H9 (cell line): Measurements from ENCODE around the gene LILRA5. TPM values are rescaled to one million over a fixed set of nuclear protein-coding genes. Genes with fewer than 3 reads are reported as not detected.

Experiments used
- DNase-seq: peaks from one replicate; pipeline ENCODE4 v3.0.0-alpha.2; 2017
- H2AFZ ChIP-seq: one replicate; pipeline ENCODE4 v1.6.1; 2013; ENCODE audit warnings: mild to moderate bottlenecking, low read length, control low read depth, moderate library complexity
- H2AK5ac ChIP-seq: 2 replicates; pipeline ENCODE4 v1.6.1; 2013; ENCODE audit warnings: low read length, control low read depth, mixed read lengths; ENCODE audit not compliant: insufficient read length
- H2BK120ac ChIP-seq: one replicate; pipeline ENCODE4 v1.6.1; 2013; ENCODE audit warnings: low read depth, mild to moderate bottlenecking, low read length, control low read depth, inconsistent platforms; ENCODE audit not compliant: poor library complexity, severe bottlenecking
- H2BK12ac ChIP-seq: 2 replicates; pipeline ENCODE4 v1.6.1; 2013; ENCODE audit warnings: low read length, control low read depth, mixed read lengths, low read depth; ENCODE audit not compliant: insufficient read length
- H2BK15ac ChIP-seq: 2 replicates; pipeline ENCODE4 v1.6.1; 2013; ENCODE audit warnings: low read depth, low read length, control low read depth
- H2BK20ac ChIP-seq: one replicate; pipeline ENCODE4 v1.6.1; 2013; ENCODE audit warnings: low read depth, mild to moderate bottlenecking, low read length, control low read depth, inconsistent platforms; ENCODE audit not compliant: poor library complexity, severe bottlenecking
- H2BK5ac ChIP-seq: 2 replicates; pipeline ENCODE4 v1.6.1; 2013; ENCODE audit warnings: low read length, control low read depth, mixed read lengths; ENCODE audit not compliant: insufficient read length
- H3K14ac ChIP-seq: 2 replicates; pipeline ENCODE4 v1.6.1; 2013; ENCODE audit warnings: low read length, control low read depth; ENCODE audit not compliant: insufficient read depth
- H3K18ac ChIP-seq: 2 replicates; pipeline ENCODE4 v1.6.1; 2013; ENCODE audit warnings: low read depth, mild to moderate bottlenecking, mixed read lengths, low read length, control low read depth; ENCODE audit not compliant: insufficient read length
- H3K23ac ChIP-seq: 2 replicates; pipeline ENCODE4 v1.6.1; 2013; ENCODE audit warnings: low read length, control low read depth, mixed read lengths, low read depth; ENCODE audit not compliant: insufficient read length
- H3K23me2 ChIP-seq: 2 replicates; pipeline ENCODE4 v1.6.1; 2013; ENCODE audit warnings: low read depth, mild to moderate bottlenecking, mixed read lengths, low read length, control low read depth; ENCODE audit not compliant: insufficient read length, poor library complexity, severe bottlenecking
- H3K27ac ChIP-seq: 2 replicates; pipeline ENCODE4 v1.5.1; 2013; ENCODE audit warnings: low read length, control low read depth, mixed read lengths, low read depth; ENCODE audit not compliant: insufficient read length
- H3K27me3 ChIP-seq: 2 replicates; pipeline ENCODE4 v1.6.1; 2013; ENCODE audit warnings: low read length, control low read depth, inconsistent platforms; ENCODE audit not compliant: insufficient read depth
- H3K4ac ChIP-seq: 2 replicates; pipeline ENCODE4 v1.6.1; 2013; ENCODE audit warnings: low read depth, mild to moderate bottlenecking, control low read depth, inconsistent platforms, low read length, moderate library complexity
- H3K4me1 ChIP-seq: 2 replicates; pipeline ENCODE4 v1.6.1; 2013; ENCODE audit warnings: low read length, control low read depth, inconsistent platforms; ENCODE audit not compliant: insufficient read depth
- H3K4me2 ChIP-seq: 2 replicates; pipeline ENCODE4 v1.6.1; 2013; ENCODE audit warnings: low read length, control low read depth, mixed read lengths; ENCODE audit not compliant: insufficient read length, insufficient read depth
- H3K56ac ChIP-seq: 2 replicates; pipeline ENCODE4 v1.6.1; 2013; ENCODE audit warnings: low read depth, mild to moderate bottlenecking, mixed read lengths, low read length, control low read depth; ENCODE audit not compliant: insufficient read length
- H3K79me1 ChIP-seq: 2 replicates; pipeline ENCODE4 v1.6.1; 2013; ENCODE audit warnings: low read depth, mild to moderate bottlenecking, moderate library complexity, low read length, control low read depth, inconsistent platforms; ENCODE audit not compliant: insufficient read depth, poor library complexity, severe bottlenecking
- H3K79me2 ChIP-seq: 2 replicates; pipeline ENCODE4 v1.6.1; 2013; ENCODE audit warnings: low read length, control low read depth, inconsistent platforms; ENCODE audit not compliant: insufficient read depth
- H3K9ac ChIP-seq: 2 replicates; pipeline ENCODE4 v1.6.1; 2013; ENCODE audit warnings: low read length, control low read depth, mixed read lengths; ENCODE audit not compliant: insufficient read length; ENCODE audit errors: extremely low read depth
- H3K9me3 ChIP-seq: one replicate; pipeline ENCODE4 v1.6.1; 2013; ENCODE audit warnings: low read depth, low read length, inconsistent platforms; ENCODE audit not compliant: control insufficient read depth
- H3T11ph ChIP-seq: one replicate; pipeline ENCODE4 v1.6.1; 2013; ENCODE audit warnings: mild to moderate bottlenecking, low read length, control low read depth, inconsistent platforms
- H4K20me1 ChIP-seq: one replicate; pipeline ENCODE4 v1.6.1; 2013; ENCODE audit not compliant: control insufficient read depth, insufficient read length, insufficient read depth
- H4K5ac ChIP-seq: 2 replicates; pipeline ENCODE4 v1.6.1; 2013; ENCODE audit warnings: low read depth, mild to moderate bottlenecking, mixed read lengths, low read length, control low read depth; ENCODE audit not compliant: insufficient read length
- H4K8ac ChIP-seq: replicated peaks from 2 replicates; pipeline ENCODE4 v1.6.1; 2013; ENCODE audit warnings: low read length, control low read depth, mixed read lengths, low read depth; ENCODE audit not compliant: insufficient read length
- H4K91ac ChIP-seq: 2 replicates; pipeline ENCODE4 v1.6.1; 2013; ENCODE audit warnings: low read depth, mild to moderate bottlenecking, moderate library complexity, mixed read lengths, low read length, control low read depth; ENCODE audit not compliant: insufficient read length
- H3K27ac Mint-ChIP-seq, 3 experiments: 2 replicates in 2 of 3; 3 replicates in 1 of 3; pipeline ENCODE4 v1.8.0; 2020 to 2021; ENCODE audit warnings: mixed read lengths in 3 of 3, mild to moderate bottlenecking in 1 of 3, moderate library complexity in 1 of 3
- H3K27me3 Mint-ChIP-seq: 2 replicates; pipeline ENCODE4 v1.8.0; 2021; ENCODE audit warnings: low read depth, mild to moderate bottlenecking, moderate library complexity, mixed read lengths
- H3K36me3 Mint-ChIP-seq, 3 experiments: 2 replicates in 2 of 3; 3 replicates in 1 of 3; pipeline ENCODE4 v1.8.0; 2020 to 2021; ENCODE audit warnings: low read depth in 3 of 3, mixed read lengths in 3 of 3; ENCODE audit not compliant: insufficient read depth in 1 of 3
- H3K4me1 Mint-ChIP-seq, 2 experiments: 2 replicates each; pipeline ENCODE4 v1.8.0; 2020; ENCODE audit warnings: mixed read lengths in 2 of 2
- H3K4me3 Mint-ChIP-seq, 2 experiments: 2 replicates in 1 of 2; 3 replicates in 1 of 2; pipeline ENCODE4 v1.8.0; 2020 to 2021; ENCODE audit warnings: mild to moderate bottlenecking in 2 of 2, mixed read lengths in 2 of 2, moderate library complexity in 1 of 2
- H3K9me3 Mint-ChIP-seq, 2 experiments: 2 replicates in 1 of 2; 3 replicates in 1 of 2; pipeline ENCODE4 v1.8.0; 2020; ENCODE audit warnings: mild to moderate bottlenecking in 2 of 2, mixed read lengths in 2 of 2, moderate library complexity in 1 of 2
- CTCF ChIP-seq: fragments of 200-600 bp; sonication (generic); conservative IDR thresholded peaks from 3 replicates; pipeline ENCODE4 v1.8.0; 2021; ENCODE audit warnings: antibody characterized with exemption, mild to moderate bottlenecking
- WGBS: extraction: QIAGEN DNeasy Blood & Tissue Kit; methylation state at CpG from one replicate; pipeline ENCODE4 v1.1.7; 2013; ENCODE audit warnings: missing lambda C conversion rate, low lambda C conversion rate, mixed read lengths; ENCODE audit not compliant: insufficient read length; ENCODE audit errors: extremely low coverage; 5-methylcytosine and 5-hydroxymethylcytosine counted together
- total RNA-seq: library from RNA; stranded (reverse); gene quantifications from 2 replicates; pipeline ENCODE4 v1.2.1, GENCODE V29; 2021

The LILRA5 gene
- total RNA-seq, 1 experiment from 2014 or later, result not detected

- H2AFZ ChIP-seq, result no peak overlapping the region
- H3K4me1 ChIP-seq, result peaks cover 6% of the 10 kb centered on the region
- Mint-ChIP-seq H3K4me1 (peaks cover 16 to 25% of the 10 kb centered on the region in 2 experiments), H3K27ac (peak overlapping the region in 1 of 3 experiments; percentile 52; a peak in 1 of 7 replicates), H3K27me3 (peaks cover 40% of the 10 kb centered on the region), H3K9me3 (peaks cover 19 to 54% of the 10 kb centered on the region in 2 experiments), H3K4me3 (no peak overlapping the region; a peak in 1 of 5 replicates), H3K36me3 (peaks cover 8 to 19% (median 12%) of the 10 kb centered on the region in 3 experiments)
- H4K91ac ChIP-seq, result no peak overlapping the region
- H3K79me1 ChIP-seq, result no peaks in the 10 kb centered on the region
- DNase-seq, result no peak
- H3K79me2 ChIP-seq, result no peaks in the 10 kb centered on the region
- H3K27ac ChIP-seq, result no peak overlapping the region
- no peak overlapping the region for H3T11ph ChIP-seq
- no peak overlapping the region for H3K4ac ChIP-seq
- H2BK20ac ChIP-seq, result no peak overlapping the region
- H2BK120ac ChIP-seq, result no peak overlapping the region
- WGBS, result no CpG with 5 or more reads among the region's 5 CpGs
- no peak overlapping the region for H3K56ac ChIP-seq
- no peak overlapping the region for H2BK15ac ChIP-seq
- H4K8ac ChIP-seq, result no peak overlapping the region
- H3K4me2 ChIP-seq, result no peak overlapping the region
- no peak overlapping the region for H3K9ac ChIP-seq
- H2AK5ac ChIP-seq, result no peak overlapping the region
- no peak overlapping the region for H3K14ac ChIP-seq
- H3K18ac ChIP-seq, result no peak overlapping the region
- no peaks in the 10 kb centered on the region for H4K20me1 ChIP-seq
- H2BK5ac ChIP-seq, result no peak overlapping the region
- no peak overlapping the region for H2BK12ac ChIP-seq
- TF ChIP-seq CTCF, result no peak
- no peaks in the 10 kb centered on the region; the same call in 1 of the 2 replicates for H3K27me3 ChIP-seq
- no peaks in the 10 kb centered on the region for H3K9me3 ChIP-seq
- no peaks in the 10 kb centered on the region for H3K23me2 ChIP-seq
- H3K23ac ChIP-seq, result no peak overlapping the region
- no peak overlapping the region for H4K5ac ChIP-seq
Observed at GRCh38 chr19:54325631-54326030, 12.7 kb upstream of the LILRA5 start.
